Upper lobe of left lung (tissue), 4 donors: ENCODE data around the gene CERS3.

Experiments used
- EP300 ChIP-seq, 4 donors: sonication (generic); formaldehyde crosslinking; IDR thresholded peaks; one replicate each; pipeline ENCODE4 v1.5.1; 2017; ENCODE audit warnings: antibody characterized with exemption in 4 of 4, control low read depth in 2 of 4
- POLR2A ChIP-seq, 4 donors: fragments of 450-650 bp; IDR thresholded peaks; one replicate each; pipeline ENCODE4 v1.5.1; 2016 to 2017; ENCODE audit warnings: antibody characterized with exemption in 4 of 4, mild to moderate bottlenecking in 2 of 4
- TF ChIP-seq, protein P1 (sequence below), 6 experiments: fragments of 450-650 bp in 4 of 6; fragments of 200-600 bp in 2 of 6; sonication (generic) in 2 of 6; IDR thresholded peaks; one replicate each; pipeline ENCODE4 v1.5.1; 2016 to 2019; ENCODE audit warnings: antibody characterized with exemption in 6 of 6

- TF ChIP-seq, protein P1, sequence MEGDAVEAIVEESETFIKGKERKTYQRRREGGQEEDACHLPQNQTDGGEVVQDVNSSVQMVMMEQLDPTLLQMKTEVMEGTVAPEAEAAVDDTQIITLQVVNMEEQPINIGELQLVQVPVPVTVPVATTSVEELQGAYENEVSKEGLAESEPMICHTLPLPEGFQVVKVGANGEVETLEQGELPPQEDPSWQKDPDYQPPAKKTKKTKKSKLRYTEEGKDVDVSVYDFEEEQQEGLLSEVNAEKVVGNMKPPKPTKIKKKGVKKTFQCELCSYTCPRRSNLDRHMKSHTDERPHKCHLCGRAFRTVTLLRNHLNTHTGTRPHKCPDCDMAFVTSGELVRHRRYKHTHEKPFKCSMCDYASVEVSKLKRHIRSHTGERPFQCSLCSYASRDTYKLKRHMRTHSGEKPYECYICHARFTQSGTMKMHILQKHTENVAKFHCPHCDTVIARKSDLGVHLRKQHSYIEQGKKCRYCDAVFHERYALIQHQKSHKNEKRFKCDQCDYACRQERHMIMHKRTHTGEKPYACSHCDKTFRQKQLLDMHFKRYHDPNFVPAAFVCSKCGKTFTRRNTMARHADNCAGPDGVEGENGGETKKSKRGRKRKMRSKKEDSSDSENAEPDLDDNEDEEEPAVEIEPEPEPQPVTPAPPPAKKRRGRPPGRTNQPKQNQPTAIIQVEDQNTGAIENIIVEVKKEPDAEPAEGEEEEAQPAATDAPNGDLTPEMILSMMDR (IDR thresholded peaks at IDR 0.05), result no peak
- TF ChIP-seq EP300 (IDR thresholded peaks at IDR 0.05) (no peak), POLR2A (IDR thresholded peaks at IDR 0.05) (no peak)
Observed at GRCh38 chr15:100526027-100526481, 2.7 kb downstream of the CERS3 start.
